8988T (cell line): ENCODE measurements around the gene IQGAP2.

Experiments used
- DNase-seq: peaks from one replicate; pipeline ENCODE4 v3.0.0; 2011

IQGAP2 gene

DNA sequence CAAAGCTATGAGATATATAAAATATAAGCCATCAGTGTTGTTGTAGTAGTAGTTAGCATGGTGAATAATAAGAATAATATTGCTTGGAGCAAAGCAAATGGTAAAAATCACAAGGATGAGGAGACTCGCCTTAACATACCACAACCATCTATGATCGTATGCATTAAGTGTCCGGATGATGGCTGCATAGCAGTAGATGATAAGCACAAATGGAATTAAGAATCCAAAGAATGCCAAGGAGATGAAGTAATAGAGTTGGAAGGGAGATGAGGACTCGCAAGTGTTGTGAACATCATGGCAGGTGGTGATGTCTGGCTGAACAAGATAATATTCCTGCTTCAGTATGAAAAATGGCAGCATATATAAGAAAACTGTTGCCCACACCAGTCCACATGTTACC is 214.6 kb downstream of the IQGAP2 start:
- DNase-seq = peak; percentile 14

DNA sequence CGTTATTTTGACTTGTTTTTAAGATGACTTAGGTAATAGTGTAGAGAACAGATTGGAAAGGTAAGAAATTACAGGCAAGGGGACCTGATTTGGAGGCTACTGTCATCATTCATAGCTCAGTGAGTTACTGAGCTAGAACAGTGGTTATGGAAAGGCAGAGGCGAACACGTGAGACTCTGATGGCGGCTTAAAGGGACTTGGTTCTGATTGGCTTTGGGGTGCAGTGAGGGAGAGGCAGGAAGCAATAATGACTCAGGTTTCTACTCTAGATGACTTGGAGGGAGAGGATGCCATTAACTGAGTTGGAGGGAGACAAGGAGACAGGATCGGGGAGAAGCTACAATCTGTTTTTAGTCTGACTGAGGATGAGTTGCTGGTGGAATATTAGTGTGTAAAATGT is 217.1 kb downstream of the IQGAP2 start:
- DNase-seq = no peak

DNA sequence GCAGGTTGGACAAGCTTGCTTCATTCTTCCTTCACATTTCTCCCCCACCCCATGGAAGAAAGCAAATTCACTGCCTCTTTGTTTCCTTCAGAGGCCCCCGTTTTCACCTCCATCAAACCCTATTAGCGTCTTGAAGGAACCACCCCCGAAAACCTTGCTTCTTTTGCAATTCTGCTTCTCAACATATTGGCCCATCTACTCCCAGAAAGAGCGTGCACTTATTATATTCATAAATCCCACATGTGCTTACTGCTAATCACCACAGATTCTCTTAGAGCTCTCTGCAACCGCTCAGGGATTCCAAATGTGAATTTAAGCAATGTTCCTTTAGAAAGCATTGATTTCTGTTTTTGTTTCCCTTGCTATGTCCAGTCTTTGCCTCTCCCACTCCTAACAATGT is 219.0 kb downstream of the IQGAP2 start:
- no peak for DNase-seq

DNA sequence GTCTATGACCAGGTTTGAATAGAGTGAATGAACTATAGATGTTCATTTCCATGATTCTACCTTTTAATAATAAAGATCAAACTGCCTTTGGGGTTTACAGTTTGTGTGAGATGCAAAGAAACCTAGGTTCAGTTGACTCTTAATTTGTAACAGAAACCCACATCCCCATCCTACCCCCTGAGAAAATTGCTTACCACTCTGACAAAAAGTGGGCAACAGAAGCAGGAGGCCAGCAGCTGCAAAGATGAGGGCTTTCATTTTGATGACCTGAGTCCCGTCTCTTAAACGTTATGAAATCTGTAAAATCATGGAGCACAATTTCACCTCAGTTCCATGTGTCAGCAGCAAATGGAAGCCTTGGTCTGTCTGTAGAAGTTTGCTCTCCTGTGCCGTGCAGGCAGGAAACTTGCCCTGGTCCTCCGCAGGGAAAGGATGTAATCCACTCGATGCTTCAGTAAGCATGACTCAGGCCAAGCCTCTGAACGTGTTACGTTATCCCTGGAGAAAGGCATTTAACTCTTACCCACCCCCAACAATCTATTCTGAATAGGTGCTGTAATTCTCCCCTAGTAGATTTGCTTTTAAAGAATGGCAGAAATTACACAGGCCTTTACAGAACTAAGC is 220.0 kb downstream of the IQGAP2 start, which contains the start of gene F2RL2:
Gene F2RL2, minus strand, starts transcription at position 431 of the 624 bp plus-strand sequence. Its CDS starts 173 bp downstream, at position 258.
- DNase-seq = no peak

DNA sequence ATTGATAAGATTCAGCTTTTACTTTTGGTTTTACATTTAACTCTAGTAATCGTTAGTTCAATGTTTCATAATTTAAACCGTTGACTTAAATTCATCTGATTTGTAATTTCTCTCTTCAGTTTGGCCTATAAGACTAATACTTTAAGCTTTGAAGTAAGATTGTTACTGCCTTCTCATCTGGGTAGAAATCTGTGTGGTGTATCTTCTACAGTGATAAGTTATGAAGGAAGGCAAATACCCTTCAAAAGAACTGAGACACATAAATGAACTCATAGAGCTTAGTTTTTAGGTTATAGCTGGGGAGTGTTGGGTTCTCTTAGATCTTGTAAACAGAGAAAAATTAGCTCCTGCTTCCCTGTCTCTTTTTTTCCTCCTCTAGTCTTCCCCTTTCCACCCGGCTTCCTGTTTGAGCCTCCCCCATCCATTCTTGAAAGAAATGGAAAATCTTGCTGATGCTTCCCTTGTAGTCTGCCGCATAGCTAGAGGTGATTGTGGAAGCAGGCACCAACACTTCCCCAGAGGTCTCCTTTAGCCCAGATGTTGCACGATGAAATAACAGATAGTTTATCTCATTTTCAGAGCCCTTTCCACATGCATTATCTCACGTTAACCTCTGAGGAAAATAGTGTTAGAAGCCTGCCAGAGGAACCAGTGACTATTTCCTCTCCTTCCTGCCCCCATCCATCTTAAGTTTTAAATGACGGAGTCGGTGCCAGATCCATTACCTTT is 222.2 kb downstream of the IQGAP2 start:
- DNase-seq = no peak

DNA sequence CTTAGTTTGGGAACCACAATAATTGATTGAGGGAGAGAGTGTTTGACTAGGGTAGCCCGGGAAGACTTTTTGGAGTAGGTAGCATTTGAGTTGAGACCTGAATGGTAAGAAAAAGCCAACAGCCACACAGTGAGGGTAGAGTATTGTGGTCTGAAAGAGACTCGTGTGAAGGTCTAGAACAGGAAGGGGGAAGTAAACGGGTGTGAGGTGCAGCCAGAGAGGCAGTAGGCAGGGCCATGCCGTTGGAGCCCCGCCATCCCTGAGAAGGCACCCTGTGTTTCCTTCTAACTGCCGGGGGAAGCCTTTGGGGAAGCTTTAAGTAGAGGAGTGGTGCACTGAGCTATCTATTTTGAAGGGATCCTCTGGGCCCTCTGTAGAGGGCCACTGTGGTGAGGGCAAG is 223.7 kb downstream of the IQGAP2 start:
- no peak for DNase-seq

DNA sequence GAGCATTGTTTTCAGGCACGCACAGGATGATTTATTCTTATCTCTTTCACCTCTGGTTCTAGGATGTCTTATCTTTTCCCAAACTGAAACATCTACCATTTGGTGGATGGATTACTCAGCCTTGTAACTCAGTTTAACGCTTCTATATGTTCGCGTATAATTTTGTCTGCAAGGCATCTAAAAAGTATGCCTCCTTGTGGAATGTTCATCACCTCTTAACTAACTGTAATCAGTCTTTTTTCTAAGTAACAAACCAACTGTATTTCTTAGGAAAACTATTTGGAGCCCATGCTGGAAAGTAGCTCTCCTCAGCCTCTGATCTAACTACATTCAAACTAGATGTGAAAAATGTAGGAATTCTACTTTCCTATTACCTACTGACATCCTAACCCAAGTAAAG is 231.6 kb downstream of the IQGAP2 start:
- DNase-seq = no peak

DNA sequence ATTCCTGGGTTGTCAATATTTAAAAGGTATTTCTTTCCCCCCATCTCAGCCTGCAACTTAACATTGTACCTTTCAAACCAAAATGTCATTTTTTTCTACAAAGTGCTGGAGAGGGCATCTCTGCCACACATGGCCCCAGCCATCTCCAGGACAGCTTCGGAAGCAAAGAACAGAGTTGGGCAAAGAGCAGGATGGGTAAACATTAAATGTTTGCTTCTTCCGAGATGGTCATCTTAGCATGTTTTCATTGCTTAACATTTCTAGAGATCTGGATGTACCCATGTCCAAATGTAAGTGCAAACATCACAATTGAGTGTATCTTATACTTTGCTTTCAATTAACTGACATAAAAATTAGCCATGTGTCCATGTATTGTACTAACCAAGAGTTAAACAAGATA is 234.4 kb downstream of the IQGAP2 start:
- DNase-seq = no peak

DNA sequence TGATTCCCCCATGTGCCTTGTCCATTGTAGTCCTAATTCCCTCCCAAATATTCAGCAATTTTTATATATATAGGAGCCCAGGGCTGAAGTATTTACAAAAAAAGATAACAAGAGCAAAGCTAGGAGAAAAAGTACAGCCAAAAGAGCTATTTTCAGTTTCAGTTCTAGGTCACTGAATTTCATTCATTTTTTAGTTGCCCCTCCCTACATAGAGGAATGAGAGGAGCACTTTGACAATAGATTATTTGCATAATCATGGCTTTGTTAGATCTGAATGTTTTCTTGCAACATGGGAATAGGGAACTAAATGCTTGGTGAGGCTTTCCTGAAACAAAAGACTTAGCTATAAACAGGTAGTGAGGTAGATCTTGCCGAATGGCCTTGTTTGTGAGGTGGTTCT is 235.4 kb downstream of the IQGAP2 start:
- DNase-seq = no peak

DNA sequence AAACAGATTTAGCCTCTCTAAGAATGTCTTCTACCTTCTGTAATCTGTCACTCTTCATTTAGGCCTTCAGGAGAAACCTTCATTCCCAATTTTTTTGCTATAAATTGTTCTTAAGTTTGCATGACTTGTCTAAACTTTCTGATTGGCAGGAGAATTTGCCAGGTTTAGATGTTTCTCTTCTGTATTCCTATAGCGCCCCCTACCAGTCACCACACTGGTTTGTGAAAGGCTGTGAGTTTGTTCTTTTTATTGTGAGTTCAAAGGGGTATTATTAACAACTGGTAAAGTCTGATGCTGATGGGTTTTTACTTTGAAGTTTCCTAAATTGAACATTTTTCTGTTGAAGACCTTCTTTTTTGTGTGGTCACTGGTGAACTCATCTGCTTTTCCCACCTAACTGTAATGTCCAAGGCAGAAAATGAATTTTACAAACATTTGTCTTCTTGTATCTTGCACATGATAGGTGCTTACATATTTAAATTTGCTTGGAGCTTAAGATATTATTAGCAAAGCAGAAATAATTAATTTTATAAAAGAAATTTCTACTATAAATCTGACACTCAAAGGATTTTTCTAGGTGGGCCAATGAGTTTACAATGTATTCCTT is 238.5 kb downstream of the IQGAP2 start:
- no peak for DNase-seq

DNA sequence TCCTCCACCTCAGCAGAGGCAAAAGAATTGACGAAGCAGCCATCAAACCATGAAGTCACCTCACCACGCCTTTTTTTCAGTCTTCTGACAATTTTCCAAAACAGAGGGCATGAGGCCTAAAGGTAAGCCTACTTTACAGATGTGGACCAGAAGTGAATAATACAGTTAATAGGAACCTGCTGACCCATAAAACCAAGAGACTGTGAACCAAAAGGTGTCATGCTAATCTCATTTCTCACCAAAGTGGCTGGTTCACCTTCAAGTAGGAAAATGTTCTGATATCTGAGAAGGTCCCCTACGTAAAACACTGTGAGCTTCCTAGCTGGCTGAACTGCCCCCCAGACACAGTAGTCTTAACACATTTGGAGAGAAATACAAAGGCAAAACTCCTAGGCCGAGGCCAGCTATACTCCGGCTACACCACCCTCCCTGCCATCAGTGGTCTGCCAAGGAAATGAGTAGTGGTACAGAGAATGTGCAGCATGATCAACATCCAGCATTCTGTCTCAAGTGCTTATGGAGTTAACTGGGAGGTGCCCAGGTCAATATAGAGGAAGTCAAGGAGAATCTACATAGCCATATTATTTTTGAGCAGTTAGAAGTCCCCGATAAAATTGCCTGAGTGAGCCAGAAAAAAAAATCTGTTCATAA is 239.4 kb downstream of the IQGAP2 start:
- no peak for DNase-seq

DNA sequence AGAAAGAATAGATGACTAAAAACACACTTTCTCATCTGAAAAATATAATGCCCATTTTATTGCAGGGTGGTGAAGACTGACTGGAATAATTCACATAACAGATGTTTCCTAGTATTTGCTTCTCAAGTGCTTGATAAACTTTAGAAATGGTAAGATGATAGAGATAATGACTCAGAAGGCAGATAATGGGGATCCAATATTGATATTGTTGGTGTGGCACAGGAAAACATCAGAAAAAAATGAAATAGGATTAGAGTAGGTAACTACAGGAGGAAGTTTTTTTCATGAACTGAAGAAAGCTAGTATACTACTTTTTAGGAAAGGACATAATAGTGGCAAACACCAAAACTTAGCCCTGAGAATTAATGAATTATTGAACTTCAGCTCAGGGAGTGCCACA is 240.3 kb downstream of the IQGAP2 start:
- no peak for DNase-seq

DNA sequence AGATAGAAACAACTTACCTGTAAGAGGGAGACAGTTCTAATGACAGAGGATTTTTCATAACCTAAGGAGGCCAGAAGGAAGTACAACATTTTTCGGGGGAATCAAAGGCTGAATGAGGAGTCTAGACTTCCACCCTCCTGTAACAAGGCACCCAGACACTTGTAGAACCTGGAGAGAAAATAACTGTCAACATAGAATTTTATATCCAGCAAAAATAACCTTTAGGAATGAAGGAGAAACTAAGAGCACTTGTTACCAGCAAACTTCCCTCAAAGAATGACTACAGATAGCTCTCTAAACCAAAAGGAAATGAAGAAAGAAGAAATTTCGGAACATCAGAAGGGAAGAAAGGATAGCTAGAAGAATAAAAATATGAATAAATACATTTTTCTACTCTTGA is 246.1 kb downstream of the IQGAP2 start:
- no peak for DNase-seq

DNA sequence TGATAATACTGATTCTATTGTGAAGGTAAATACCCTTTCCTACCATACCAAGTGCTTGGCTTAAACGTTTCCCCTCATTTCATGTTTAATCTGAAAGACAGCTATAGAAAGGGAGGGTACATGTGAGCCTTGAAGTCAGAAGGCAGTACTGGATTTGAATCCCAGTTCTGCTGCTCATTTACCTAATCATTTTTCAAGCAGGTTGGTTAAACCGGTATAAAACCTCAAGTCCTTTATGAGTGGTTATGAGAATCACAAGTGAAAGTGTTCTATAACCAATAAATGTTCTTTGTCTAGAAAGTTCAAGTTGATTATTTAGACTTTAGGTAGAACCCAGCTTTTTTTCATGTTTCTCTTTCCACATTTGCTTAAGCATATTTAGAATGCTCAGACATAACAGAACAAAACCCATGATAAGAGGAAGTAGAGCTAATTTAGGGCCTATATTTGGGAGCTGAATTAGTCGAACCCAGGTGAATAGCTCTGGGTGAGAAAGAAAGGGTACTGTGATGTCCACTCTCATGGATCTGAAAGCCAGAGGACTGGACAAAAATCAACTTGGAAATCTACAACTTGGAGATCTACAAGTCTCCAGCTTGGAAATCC is 249.8 kb downstream of the IQGAP2 start:
- DNase-seq = no peak

DNA sequence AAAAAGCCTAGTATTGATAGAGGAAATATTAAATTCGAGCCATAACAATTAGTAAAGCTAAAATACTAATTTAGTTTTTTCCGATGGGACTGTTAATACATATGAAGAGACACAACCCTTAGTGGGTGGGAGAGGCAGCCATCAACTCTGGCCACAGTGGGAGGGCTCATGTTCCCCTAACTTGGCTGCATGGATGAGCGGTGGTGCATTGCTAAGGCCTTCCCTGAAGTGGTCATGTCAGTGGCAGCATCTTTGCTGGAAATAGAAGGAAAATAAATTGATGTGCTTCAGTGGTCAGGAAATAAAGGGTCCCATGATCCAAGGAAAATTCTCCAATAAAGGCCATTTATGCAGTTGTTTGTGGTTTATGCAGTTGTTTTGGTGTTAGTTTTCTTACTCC is 254.0 kb downstream of the IQGAP2 start:
- DNase-seq = no peak

DNA sequence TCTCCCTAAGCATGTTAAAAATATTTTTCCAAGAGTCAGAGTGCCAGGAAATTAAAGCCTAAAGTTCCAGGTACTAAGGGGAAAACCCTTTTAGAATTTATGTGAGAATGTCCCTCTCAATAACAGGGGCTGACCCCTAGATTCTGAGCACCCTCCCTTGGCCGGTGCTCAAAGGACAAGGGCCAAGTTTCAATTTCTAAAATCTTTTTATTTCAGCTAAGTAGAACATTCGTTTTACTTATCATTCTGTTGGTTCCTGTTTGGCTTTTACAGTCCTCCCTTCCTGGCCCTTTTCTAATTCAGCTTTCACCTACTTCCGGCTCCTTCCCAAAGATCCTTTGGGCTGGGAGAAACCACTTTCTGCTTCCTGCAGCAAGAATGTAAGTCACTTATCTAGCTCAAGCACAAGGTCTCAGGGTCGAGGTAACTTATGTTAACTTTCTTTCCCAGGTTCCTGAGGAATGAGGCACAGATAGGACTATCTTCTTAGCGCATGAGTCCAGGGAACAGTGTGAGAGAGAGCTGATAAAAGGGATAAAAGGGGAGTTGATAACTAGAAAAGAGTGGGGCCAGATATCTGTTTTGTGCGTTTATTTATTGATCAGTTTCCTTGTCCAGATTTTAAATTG is 254.7 kb downstream of the IQGAP2 start:
- DNase-seq = no peak

DNA sequence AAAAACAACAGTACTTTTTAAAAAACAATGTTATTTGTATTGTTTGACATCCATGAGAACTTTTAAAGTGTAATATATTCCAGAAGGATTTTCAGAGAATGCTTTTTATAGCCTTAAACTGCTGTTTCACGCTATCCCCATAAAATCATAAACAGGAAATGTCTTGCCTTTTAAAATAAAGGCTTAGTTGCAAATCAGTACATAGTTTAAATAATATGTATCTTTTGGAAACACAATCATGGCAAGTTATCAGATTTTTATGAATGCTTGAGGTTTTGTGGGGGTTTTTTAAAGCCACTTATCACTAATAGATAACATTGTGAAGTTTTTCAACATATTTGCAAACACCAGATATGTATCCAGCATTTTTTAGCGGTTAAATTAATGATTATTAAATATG is 257.3 kb downstream of the IQGAP2 start:
- DNase-seq = no peak

DNA sequence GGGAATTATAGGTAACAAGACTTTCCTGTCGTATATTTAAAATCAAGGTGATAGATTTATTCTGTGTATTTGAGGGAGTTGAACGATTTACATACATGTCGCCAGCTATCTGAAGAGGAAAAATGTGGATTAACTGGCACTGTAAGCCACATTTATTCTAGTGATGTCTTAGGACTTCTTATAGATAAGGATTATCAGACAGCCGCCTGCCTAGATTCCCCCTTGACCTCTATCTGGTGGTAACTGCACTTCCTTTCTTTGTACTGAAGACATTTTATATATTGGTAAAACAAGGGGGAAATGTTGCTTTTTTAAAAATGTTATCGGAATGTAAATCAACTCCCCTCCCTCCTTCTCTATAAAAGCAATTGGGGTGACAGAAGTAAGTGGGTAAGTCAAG is 259.4 kb downstream of the IQGAP2 start:
- DNase-seq = no peak

DNA sequence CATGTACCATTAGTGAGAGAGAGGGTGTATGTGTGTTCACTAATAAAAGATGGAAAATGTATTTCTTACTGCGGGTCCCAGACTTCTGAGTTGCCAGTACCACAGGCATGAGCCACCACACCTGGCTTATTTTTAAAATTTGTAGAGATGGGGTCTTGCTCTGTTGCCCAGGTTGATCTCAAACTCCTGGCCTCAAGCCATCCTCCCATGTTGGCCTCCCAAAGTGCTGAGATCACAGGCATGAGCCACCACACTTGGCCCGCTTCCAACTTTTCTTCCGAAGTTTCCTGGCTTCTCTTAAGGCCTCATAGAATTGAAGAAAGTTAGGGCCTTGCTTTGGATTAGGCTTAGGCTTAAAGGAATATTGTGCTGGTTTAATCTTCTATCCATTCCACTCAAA is 260.5 kb downstream of the IQGAP2 start:
- no peak for DNase-seq

DNA sequence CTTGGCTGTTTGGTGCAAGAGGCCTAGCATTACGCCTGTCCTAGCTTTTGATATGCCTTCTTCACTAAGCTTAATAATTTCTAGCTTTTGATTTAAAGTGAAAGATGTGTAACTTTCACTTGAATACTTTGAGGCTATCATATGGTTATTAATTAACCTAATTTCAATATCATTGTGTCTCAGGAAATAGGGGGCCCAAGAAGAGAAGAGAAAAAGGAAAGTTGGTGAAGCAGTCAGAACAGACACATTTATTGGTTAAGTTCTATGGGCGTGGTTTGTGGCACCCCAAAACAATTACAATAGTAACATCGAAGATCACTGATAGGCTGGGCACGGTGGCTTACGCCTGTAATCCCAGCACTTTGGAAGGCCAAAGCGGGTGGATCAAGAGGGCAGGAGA is 261.0 kb downstream of the IQGAP2 start:
- DNase-seq = no peak

DNA sequence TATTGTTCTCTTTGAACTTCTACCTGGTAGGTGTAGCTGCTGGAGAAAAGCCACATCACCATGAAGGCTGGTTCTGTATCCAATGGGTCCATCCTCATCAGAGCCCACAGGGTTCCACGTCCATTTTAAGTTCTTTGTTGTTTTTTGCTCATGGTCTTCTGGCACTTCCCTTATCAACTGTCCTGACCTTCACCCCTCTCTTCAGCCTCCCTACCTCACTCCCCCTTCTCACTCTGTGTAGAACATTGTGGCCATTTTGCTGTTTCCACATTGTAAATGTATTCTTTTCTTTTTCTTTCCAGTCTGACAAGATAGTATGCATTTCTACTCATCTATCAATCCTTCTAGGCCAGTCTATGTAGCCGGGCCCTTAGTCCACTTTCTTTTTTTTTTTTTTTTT is 264.4 kb downstream of the IQGAP2 start:
- DNase-seq = no peak

DNA sequence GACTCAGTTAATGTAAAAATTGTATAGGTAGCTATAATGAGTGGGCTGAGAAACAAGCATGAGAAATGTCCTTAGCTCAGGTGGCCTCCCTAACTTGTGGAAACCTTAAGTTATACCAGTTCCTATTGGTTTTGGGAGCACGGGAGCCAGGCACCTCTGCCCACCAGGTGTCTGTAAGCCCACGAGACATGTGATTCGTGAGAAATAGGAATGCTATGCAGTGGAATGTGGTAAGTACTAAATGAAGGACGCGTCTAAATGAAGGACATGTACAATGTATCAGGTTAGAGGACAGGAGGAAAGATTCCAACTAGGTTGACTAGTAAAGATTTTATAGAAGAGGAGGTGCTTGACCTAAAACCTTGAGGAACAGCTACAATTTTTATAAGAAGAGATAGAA is 266.2 kb downstream of the IQGAP2 start:
- no peak for DNase-seq

DNA sequence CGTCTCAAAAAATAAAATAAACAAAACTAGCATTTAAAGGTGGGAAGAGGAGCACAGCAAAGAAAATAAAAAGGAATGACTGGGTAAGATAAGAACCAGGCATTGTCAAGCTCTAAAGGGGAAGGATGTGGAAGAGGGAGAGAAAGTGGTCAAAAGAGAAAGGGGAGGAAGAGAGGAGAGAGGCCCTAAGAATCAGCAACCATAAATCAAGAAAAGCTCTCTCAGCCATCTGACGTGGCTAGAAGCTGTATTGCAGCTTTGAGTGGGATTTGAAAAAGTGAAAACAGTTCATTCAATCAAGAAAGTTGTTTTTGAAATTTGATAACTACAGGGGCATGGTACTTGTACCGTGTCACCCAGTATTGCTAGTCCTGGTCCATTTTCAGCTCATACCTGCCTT is 267.4 kb downstream of the IQGAP2 start:
- no peak for DNase-seq
